Caco-2 (cell line): ENCODE results near the gene MAML2. TPM values are rescaled to one million over a fixed set of nuclear protein-coding genes. Genes with fewer than 3 reads are reported as not detected.

Source experiments
- BruUV-seq: library from RNA; stranded (reverse); fragments of 400-500 nt; replicated peaks from 2 replicates; lab custom pipeline; 2021; lab: Mats Ljungman, UMichigan
- CTCF ChIA-PET: fragments of 300-600 bp; sonication (Branson Sonifier 250); formaldehyde crosslinking; loops from one replicate; lab custom pipeline; 2022; ENCODE audit warnings: antibody characterized with exemption; lab: Charles Lee
- POLR2A ChIA-PET: fragments of 300-600 bp; sonication (Branson Sonifier 250); formaldehyde crosslinking; loops from one replicate; lab custom pipeline; 2022; ENCODE audit warnings: antibody characterized with exemption; lab: Charles Lee
- DNase-seq, 2 experiments: peaks; one replicate each; pipeline versions ENCODE4 v3.0.0 to v3.0.0-alpha.2; 2020 to 2022
- H3K27me3 ChIP-seq: replicated peaks from 2 replicates; pipeline ENCODE4 v1.6.0; 2011; ENCODE audit warnings: low read length; ENCODE audit not compliant: control insufficient read depth, insufficient read depth
- H3K36me3 ChIP-seq: 2 replicates; pipeline ENCODE4 v1.5.1; 2011; ENCODE audit warnings: low read length; ENCODE audit not compliant: control insufficient read depth, insufficient read depth
- H3K4me1 ChIP-seq: fragments of 250-450 bp; sonication (Bioruptor Pico); 2 replicates; pipeline ENCODE4 v1.5.1; 2020; ENCODE audit warnings: mild to moderate bottlenecking
- H3K4me3 ChIP-seq: 2 replicates; pipeline ENCODE4 v1.5.1; 2011; ENCODE audit warnings: low read depth, mild to moderate bottlenecking, control low read depth, low read length
- H3K9me3 ChIP-seq: fragments of 250-450 bp; sonication (Bioruptor Pico); 2 replicates; pipeline ENCODE4 v1.5.1; 2020; ENCODE audit warnings: mild to moderate bottlenecking, moderate library complexity
- H3K27ac Mint-ChIP-seq: one replicate; pipeline ENCODE4 v1.8.0; 2022; ENCODE audit warnings: mixed read lengths; ENCODE audit not compliant: unreplicated experiment
- H3K27me3 Mint-ChIP-seq: one replicate; pipeline ENCODE4 v1.8.0; 2022; ENCODE audit warnings: mixed read lengths; ENCODE audit not compliant: insufficient read depth, unreplicated experiment
- H3K36me3 Mint-ChIP-seq: one replicate; pipeline ENCODE4 v1.8.0; 2022; ENCODE audit warnings: mild to moderate bottlenecking, mixed read lengths; ENCODE audit not compliant: insufficient read depth, unreplicated experiment
- H3K4me1 Mint-ChIP-seq: one replicate; pipeline ENCODE4 v1.8.0; 2022; ENCODE audit warnings: low read depth, mixed read lengths; ENCODE audit not compliant: unreplicated experiment
- H3K4me3 Mint-ChIP-seq: one replicate; pipeline ENCODE4 v1.8.0; 2022; ENCODE audit warnings: mild to moderate bottlenecking, moderate library complexity, mixed read lengths; ENCODE audit not compliant: unreplicated experiment
- H3K9me3 Mint-ChIP-seq: one replicate; pipeline ENCODE4 v1.8.0; 2022; ENCODE audit warnings: mixed read lengths; ENCODE audit not compliant: unreplicated experiment
- intact Hi-C: fragments of 100-400 bp; cut with micrococcal nuclease; formaldehyde crosslinking; loops from one replicate; pipeline ENCODE4 v1.10.0; 2022; ENCODE audit not compliant: unreplicated experiment
- total RNA-seq: library from RNA; stranded (reverse); gene quantifications from 2 replicates; pipeline ENCODE4 v1.2.3, GENCODE V29; 2022
- TF ChIP-seq, protein P1 (sequence below), 2 experiments: fragments of 200-600 bp in 1 of 2; IDR thresholded peaks; 1 replicate in 1 of 2; 2 replicates in 1 of 2; pipeline versions ENCODE4 v1.5.1 to v1.8.0; 2011 to 2022; ENCODE audit warnings: antibody characterized with exemption in 1 of 2, control low read depth in 1 of 2, inconsistent platforms in 1 of 2, low read depth in 1 of 2, low read length in 1 of 2, mild to moderate bottlenecking in 1 of 2, moderate library complexity in 1 of 2; ENCODE audit not compliant: insufficient read depth in 1 of 2, severe bottlenecking in 1 of 2, unreplicated experiment in 1 of 2

The MAML2 gene
- total RNA-seq, 1 experiment from 2014 or later, result 11.5 TPM

DNA sequence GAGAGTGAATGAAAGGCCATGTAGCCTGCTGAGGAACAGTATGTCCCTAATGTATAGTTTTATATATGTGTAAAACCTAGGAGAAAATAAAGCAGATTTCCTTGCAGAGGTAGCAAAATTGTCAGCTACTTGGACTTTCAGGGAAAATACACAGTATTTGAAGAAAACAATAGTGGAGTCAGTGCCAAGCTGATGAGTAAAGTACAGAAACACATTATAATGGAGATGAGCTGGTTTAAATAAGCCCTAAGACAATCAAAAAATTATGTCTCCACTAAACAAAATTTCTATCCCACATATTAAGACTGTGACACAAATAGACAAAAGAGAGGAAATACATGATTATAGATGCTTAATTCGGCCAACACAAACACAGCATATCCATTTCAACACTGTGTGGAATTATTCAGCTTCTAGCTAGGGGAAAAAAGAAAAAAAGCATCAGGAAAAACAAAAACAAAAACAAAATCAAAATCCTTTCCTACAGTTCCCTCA, 75.9 kb downstream of the MAML2 start:
- DNase-seq, result no peak
- H3K36me3 ChIP-seq, result no peaks in the 10 kb centered on the region
- H3K27ac Mint-ChIP-seq, result no peak overlapping the region
- peaks cover 34% of the 10 kb centered on the region for H3K4me1 Mint-ChIP-seq
- no peak overlapping the region for H3K4me3 ChIP-seq
- no peaks in the 10 kb centered on the region for H3K27me3 Mint-ChIP-seq
- TF ChIP-seq, protein P1, sequence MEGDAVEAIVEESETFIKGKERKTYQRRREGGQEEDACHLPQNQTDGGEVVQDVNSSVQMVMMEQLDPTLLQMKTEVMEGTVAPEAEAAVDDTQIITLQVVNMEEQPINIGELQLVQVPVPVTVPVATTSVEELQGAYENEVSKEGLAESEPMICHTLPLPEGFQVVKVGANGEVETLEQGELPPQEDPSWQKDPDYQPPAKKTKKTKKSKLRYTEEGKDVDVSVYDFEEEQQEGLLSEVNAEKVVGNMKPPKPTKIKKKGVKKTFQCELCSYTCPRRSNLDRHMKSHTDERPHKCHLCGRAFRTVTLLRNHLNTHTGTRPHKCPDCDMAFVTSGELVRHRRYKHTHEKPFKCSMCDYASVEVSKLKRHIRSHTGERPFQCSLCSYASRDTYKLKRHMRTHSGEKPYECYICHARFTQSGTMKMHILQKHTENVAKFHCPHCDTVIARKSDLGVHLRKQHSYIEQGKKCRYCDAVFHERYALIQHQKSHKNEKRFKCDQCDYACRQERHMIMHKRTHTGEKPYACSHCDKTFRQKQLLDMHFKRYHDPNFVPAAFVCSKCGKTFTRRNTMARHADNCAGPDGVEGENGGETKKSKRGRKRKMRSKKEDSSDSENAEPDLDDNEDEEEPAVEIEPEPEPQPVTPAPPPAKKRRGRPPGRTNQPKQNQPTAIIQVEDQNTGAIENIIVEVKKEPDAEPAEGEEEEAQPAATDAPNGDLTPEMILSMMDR (IDR thresholded peaks at IDR 0.05; ENCODE audit: insufficient read depth in 1 of 2, low read depth in 1 of 2, low read length in 1 of 2, severe bottlenecking in 1 of 2, unreplicated experiment in 1 of 2), result no peak
- BruUV-seq, result no TSS peak
- peaks cover 17% of the 10 kb centered on the region for H3K36me3 Mint-ChIP-seq
- peaks cover 27% of the 10 kb centered on the region for H3K9me3 Mint-ChIP-seq
- intact Hi-C loops, result no loop called here
- H3K9me3 ChIP-seq, result peaks cover 10% of the 10 kb centered on the region; the same call in 1 of the 2 replicates
- H3K4me3 Mint-ChIP-seq, result no peak overlapping the region
- ChIA-PET CTCF (no interaction called here), POLR2A (no interaction called here)
- H3K4me1 ChIP-seq, result peaks cover 20% of the 10 kb centered on the region
- H3K27me3 ChIP-seq, result no peaks in the 10 kb centered on the region

DNA sequence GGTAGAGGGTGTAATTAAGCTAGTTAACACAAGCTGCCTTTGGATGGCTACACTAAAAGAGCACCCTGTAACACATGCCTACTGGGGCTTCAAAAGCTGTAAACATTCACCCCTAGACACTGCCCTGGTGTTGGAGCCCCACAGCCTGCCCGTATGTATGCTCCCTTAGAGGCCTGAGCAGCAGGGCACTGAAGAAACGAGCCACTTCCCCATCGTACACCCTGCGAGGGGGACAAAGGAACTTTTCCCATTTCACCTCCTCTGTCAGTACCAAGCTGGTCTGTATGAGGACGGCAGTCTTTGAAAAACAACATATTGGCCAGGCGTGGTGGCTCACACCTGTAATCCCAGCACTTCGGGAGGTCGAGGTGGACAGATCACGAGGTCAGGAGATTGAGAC, 77.0 kb downstream of the MAML2 start:
- no TSS peak for BruUV-seq
- TF ChIP-seq, protein P1 (IDR thresholded peaks at IDR 0.05; ENCODE audit: insufficient read depth in 1 of 2, low read depth in 1 of 2, low read length in 1 of 2, severe bottlenecking in 1 of 2, unreplicated experiment in 1 of 2), result no peak
- no peaks in the 10 kb centered on the region for H3K27me3 ChIP-seq
- Mint-ChIP-seq H3K36me3 (peaks cover 6% of the 10 kb centered on the region), H3K4me3 (no peak overlapping the region), H3K9me3 (peaks cover 16% of the 10 kb centered on the region), H3K4me1 (peaks cover 26% of the 10 kb centered on the region), H3K27ac (peak overlapping the region; percentile 4), H3K27me3 (no peaks in the 10 kb centered on the region)
- H3K36me3 ChIP-seq, result no peaks in the 10 kb centered on the region
- intact Hi-C loops, result no loop called here
- POLR2A ChIA-PET, result no interaction called here
- peaks cover under 1% of the 10 kb centered on the region; the same call in 1 of the 2 replicates for H3K9me3 ChIP-seq
- H3K4me3 ChIP-seq, result no peak overlapping the region
- CTCF ChIA-PET, result interaction anchor here (1.6 kb wide), 1 partner anchor 77 kb away, joined by 4 read pairs; the partner anchor contains the start of gene MAML2
- DNase-seq, result no peak
- peaks cover 12% of the 10 kb centered on the region for H3K4me1 ChIP-seq

DNA sequence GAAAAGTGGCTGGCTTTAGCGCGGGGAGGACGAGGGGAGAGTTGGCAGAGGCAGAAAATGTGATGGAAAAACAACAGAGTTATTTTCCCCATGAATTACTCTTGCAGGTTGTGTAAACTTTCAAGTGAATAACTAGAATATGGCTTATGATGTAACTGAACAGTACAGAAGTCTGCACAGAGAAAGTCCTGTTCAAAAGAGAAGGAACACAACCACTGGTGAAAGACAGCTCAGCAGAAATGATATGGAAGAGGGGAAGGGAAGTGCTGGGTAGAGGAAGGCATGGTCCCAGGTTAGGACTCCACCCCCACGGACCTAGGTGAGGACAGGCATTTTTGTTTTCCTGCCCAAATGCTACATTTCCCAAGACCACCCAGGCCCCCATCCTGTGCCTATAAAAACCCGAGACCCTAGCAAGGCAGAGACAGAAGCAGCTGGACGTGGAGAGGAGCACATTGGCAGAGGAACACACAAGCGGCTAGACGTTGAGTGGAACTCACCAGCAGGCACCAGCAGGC, 77.7 kb downstream of the MAML2 start:
- Mint-ChIP-seq H3K36me3 (no peaks in the 10 kb centered on the region), H3K4me1 (peaks cover 24% of the 10 kb centered on the region), H3K27ac (peak overlapping the region; percentile 4), H3K4me3 (no peak overlapping the region), H3K27me3 (no peaks in the 10 kb centered on the region), H3K9me3 (peaks cover 10% of the 10 kb centered on the region)
- H3K4me1 ChIP-seq, result peaks cover 12% of the 10 kb centered on the region
- H3K27me3 ChIP-seq, result no peaks in the 10 kb centered on the region
- TF ChIP-seq, protein P1 (IDR thresholded peaks at IDR 0.05; ENCODE audit: insufficient read depth in 1 of 2, low read depth in 1 of 2, low read length in 1 of 2, severe bottlenecking in 1 of 2, unreplicated experiment in 1 of 2), result no peak
- CTCF ChIA-PET, result interaction anchor here (1.6 kb wide), 1 partner anchor 78 kb away, joined by 4 read pairs; the partner anchor contains the start of gene MAML2
- POLR2A ChIA-PET, result no interaction called here
- no peak for DNase-seq
- no TSS peak for BruUV-seq
- no peaks in the 10 kb centered on the region for H3K36me3 ChIP-seq
- no peak overlapping the region for H3K4me3 ChIP-seq
- H3K9me3 ChIP-seq, result no peaks in the 10 kb centered on the region
- intact Hi-C loops, result no loop called here
